HepG2 (cell line): Measurements from ENCODE around the gene DRC7. TPM values are rescaled to one million over a fixed set of nuclear protein-coding genes. Genes with fewer than 3 reads are reported as not detected.

Experiments used
- ATAC-seq: fragments of 200-7000 bp; cut with Tn5 transposase; 3 replicates; pipeline ENCODE4 v1.9.1; 2020; ENCODE audit warnings: mild to moderate bottlenecking, moderate library complexity
- BruUV-seq: library from RNA; stranded (reverse); fragments of 400-500 nt; replicated peaks from 2 replicates; lab custom pipeline; 2021; lab: Mats Ljungman, UMichigan
- CTCF ChIA-PET: fragments of 300-600 bp; formaldehyde crosslinking; extraction: SDS; loops from one replicate; lab custom pipeline; 2021; ENCODE audit warnings: low total read pairs, inconsistent platforms, low intra/inter-chr PET ratio; lab: Yijun Ruan, JAX
- POLR2A ChIA-PET: fragments of 350-600 bp; sonication (Branson Sonifier 250); formaldehyde crosslinking; loops from one replicate; lab custom pipeline; 2020; ENCODE audit warnings: antibody characterized with exemption, inconsistent platforms; lab: Yijun Ruan, JAX
- DNase-seq: peaks from one replicate; pipeline ENCODE4 v3.0.0-alpha.2; 2015; ENCODE audit warnings: low spot score
- FAIRE-seq: peaks from 3 replicates; lab custom pipeline; 2011; peaks lifted over from hg19 to GRCh38; lab: Jason Lieb, UNC
- H2AFZ ChIP-seq: one replicate; pipeline ENCODE4 v1.6.1; 2011; ENCODE audit warnings: low read length, inconsistent platforms
- H3K27ac ChIP-seq: fragments of 300-600 bp; 3 replicates; pipeline ENCODE4 v1.8.0; 2011; ENCODE audit warnings: mixed run types, mild to moderate bottlenecking, mixed read lengths, low read length, inconsistent platforms; ENCODE audit not compliant: insufficient read depth; ENCODE audit errors: extremely low read length
- H3K27me3 ChIP-seq, 2 experiments: fragments of 200-600 bp in 1 of 2; 2 replicates in 1 of 2; 3 replicates in 1 of 2; pipeline versions ENCODE4 v1.6.0 to v1.8.0; 2011; ENCODE audit warnings: low read length in 2 of 2, mild to moderate bottlenecking in 2 of 2, moderate library complexity in 2 of 2, inconsistent platforms in 1 of 2; ENCODE audit not compliant: insufficient read depth in 2 of 2, control insufficient read depth in 1 of 2
- H3K36me3 ChIP-seq, 2 experiments: fragments of 200-600 bp in 1 of 2; replicated peaks in 1 of 2; 2 replicates in 1 of 2; 3 replicates in 1 of 2; pipeline versions ENCODE4 v1.5.1 to v1.8.0; 2011; ENCODE audit warnings: low read length in 2 of 2, inconsistent platforms in 1 of 2; ENCODE audit not compliant: insufficient read depth in 2 of 2, control insufficient read depth in 1 of 2
- H3K4me1 ChIP-seq: 2 replicates; pipeline ENCODE4 v1.5.1; 2012; ENCODE audit warnings: low read length, inconsistent platforms; ENCODE audit not compliant: insufficient read depth
- H3K4me2 ChIP-seq: 2 replicates; pipeline ENCODE4 v1.6.0; 2011; ENCODE audit warnings: low read depth, low read length, inconsistent platforms
- H3K4me3 ChIP-seq, 3 experiments: fragments of 200-600 bp in 1 of 3; sonication (generic), shearing (Covaris generic) in 1 of 3; replicated peaks in 1 of 3; 2 replicates each; pipeline ENCODE4 v1.5.1; 2011 to 2016; ENCODE audit warnings: low read length in 3 of 3, inconsistent platforms in 2 of 3, low read depth in 2 of 3, mild to moderate bottlenecking in 2 of 3, control low read depth in 1 of 3, mixed read lengths in 1 of 3; ENCODE audit not compliant: insufficient read depth in 1 of 3
- H3K79me2 ChIP-seq: one replicate; pipeline ENCODE4 v1.6.1; 2011; ENCODE audit warnings: low read length, inconsistent platforms; ENCODE audit not compliant: insufficient read depth
- H3K9ac ChIP-seq: 2 replicates; pipeline ENCODE4 v1.6.0; 2011; ENCODE audit warnings: mild to moderate bottlenecking, low read depth, low read length, inconsistent platforms; ENCODE audit not compliant: insufficient read depth
- H3K9me3 ChIP-seq: 2 replicates; pipeline ENCODE4 v1.5.1; 2012; ENCODE audit warnings: mild to moderate bottlenecking, low read length
- H4K20me1 ChIP-seq: 2 replicates; pipeline ENCODE4 v1.6.0; 2011; ENCODE audit warnings: inconsistent platforms, mild to moderate bottlenecking, low read length, moderate library complexity; ENCODE audit not compliant: insufficient read depth
- GABPA ChIP-seq, 2 experiments: IDR thresholded peaks; 2 replicates each; pipeline ENCODE4 v1.6.1; 2011 to 2016; ENCODE audit warnings: low read depth in 2 of 2, low read length in 1 of 2, missing biosample characterization in 1 of 2, missing genetic modification characterization in 1 of 2
- HES4 ChIP-seq: sonication (generic); formaldehyde crosslinking; IDR thresholded peaks from 2 replicates; pipeline ENCODE4 v1.9.0; 2021; ENCODE audit warnings: mild to moderate bottlenecking, missing genetic modification reagents, borderline replicate concordance
- IRF1 ChIP-seq: sonication (generic); formaldehyde crosslinking; IDR thresholded peaks from 2 replicates; pipeline ENCODE4 v1.4.0; 2020; ENCODE audit warnings: low read depth, mild to moderate bottlenecking, missing genetic modification reagents
- MTF2 ChIP-seq: sonication (generic); formaldehyde crosslinking; IDR thresholded peaks from 2 replicates; pipeline ENCODE4 v1.5.0; 2020; ENCODE audit warnings: missing genetic modification reagents, borderline replicate concordance
- NCOA2 ChIP-seq: sonication (generic); formaldehyde crosslinking; IDR thresholded peaks from 2 replicates; pipeline ENCODE4 v1.8.0; 2022; ENCODE audit warnings: inconsistent platforms
- PATZ1 ChIP-seq: sonication (generic); formaldehyde crosslinking; IDR thresholded peaks from 2 replicates; pipeline ENCODE4 v1.4.0; 2020; ENCODE audit warnings: missing genetic modification reagents
- REPIN1 ChIP-seq: sonication (generic); formaldehyde crosslinking; IDR thresholded peaks from 2 replicates; pipeline ENCODE4 v1.8.0; 2022; ENCODE audit warnings: missing genetic modification reagents, low read depth, mild to moderate bottlenecking, borderline replicate concordance
- SMARCE1 ChIP-seq: fragments of 450-650 bp; IDR thresholded peaks from 2 replicates; pipeline ENCODE4 v1.6.1; 2017; ENCODE audit warnings: borderline replicate concordance
- TBL1XR1 ChIP-seq: fragments of 150-350 bp; IDR thresholded peaks from 2 replicates; pipeline ENCODE4 v1.6.1; 2014; ENCODE audit warnings: borderline replicate concordance, low read length; ENCODE audit not compliant: partially characterized antibody
- YEATS2 ChIP-seq: sonication (generic); formaldehyde crosslinking; IDR thresholded peaks from 2 replicates; pipeline ENCODE4 v1.4.0; 2020; ENCODE audit warnings: missing genetic modification reagents, borderline replicate concordance
- ZNF282 ChIP-seq: fragments of 450-650 bp; IDR thresholded peaks from 2 replicates; pipeline ENCODE4 v1.6.1; 2018; ENCODE audit not compliant: partially characterized antibody
- ZNF317 ChIP-seq: sonication (generic); formaldehyde crosslinking; IDR thresholded peaks from 2 replicates; pipeline ENCODE4 v1.5.0; 2020; ENCODE audit warnings: mild to moderate bottlenecking, missing genetic modification reagents
- ZNF776 ChIP-seq: sonication (generic); formaldehyde crosslinking; IDR thresholded peaks from 2 replicates; pipeline ENCODE4 v1.4.0; 2020; ENCODE audit warnings: mild to moderate bottlenecking, missing genetic modification reagents
- WGBS: methylation state at CpG from one replicate; pipeline ENCODE4 v1.1.6; 2017; ENCODE audit warnings: low lambda C conversion rate; 5-methylcytosine and 5-hydroxymethylcytosine counted together
- in situ Hi-C: cut with HindIII; loops from 2 replicates; pipeline ENCODE4 v1.10.0; 2017; ENCODE audit warnings: low pct_unique_long_range_greater_than_20kb; ENCODE audit not compliant: extremely low pct_ligation_motif_present
- intact Hi-C: fragments of 100-400 bp; cut with micrococcal nuclease; formaldehyde crosslinking; loops from one replicate; pipeline ENCODE4 v1.10.0; 2022; ENCODE audit not compliant: unreplicated experiment
- polyA plus RNA-seq, 8 experiments: library from polyadenylated mRNA; depleted of rRNA in 3 of 8; stranded (reverse) in 7 of 8; unstranded in 1 of 8; fragments of >200 nt; fragmentation: Illumina TruSeq in 4 of 8; extraction: Trizol in 4 of 8; gene quantifications; 2 replicates each; pipeline versions ENCODE4 v1.2.1 to v1.2.3, GENCODE V29; 2011 to 2016; ENCODE audit warnings: low read depth in 4 of 8, missing spikeins in 1 of 8, mixed read lengths in 1 of 8; ENCODE audit not compliant: insufficient read depth in 1 of 8
- total RNA-seq, 5 experiments: library from RNA; depleted of rRNA; stranded (reverse); fragments of >200 nt; fragmentation: Illumina TruSeq; extraction: Trizol; gene quantifications; 2 replicates each; pipeline ENCODE4 v1.2.3, GENCODE V29; 2016; ENCODE audit warnings: low read depth in 1 of 5

DRC7 gene
- total and polyA plus RNA-seq, 2 of the 13 experiments (the other 11 are each of a cell fraction or from before 2014, with no cell fraction given), result 2.7 to 3.4 TPM

GRCh38 chr16:57739756-57740422 is 45.3 kb downstream of the DRC7 start:
- no peak for DNase-seq
- Histone ChIP-seq H2AFZ (no peak overlapping the region), H3K27me3 (no peaks in the 10 kb centered on the region; a peak in 1 of 5 replicates), H3K79me2 (no peaks in the 10 kb centered on the region), H3K27ac (no peak overlapping the region), H4K20me1 (no peaks in the 10 kb centered on the region), H3K36me3 (peaks cover 10 to 26% of the 10 kb centered on the region in 2 experiments; a peak in 4 of 5 replicates), H3K9ac (no peak overlapping the region), H3K4me1 (peaks cover 17% of the 10 kb centered on the region), H3K4me2 (no peak overlapping the region), H3K9me3 (no peaks in the 10 kb centered on the region), H3K4me3 (no peak overlapping the region)
- FAIRE-seq, result no peak
- POLR2A ChIA-PET, result no interaction called here
- BruUV-seq, result no TSS peak
- CTCF ChIA-PET, result no interaction called here
- ATAC-seq, result no peak
- intact Hi-C loops (loop anchor here (5.0 to 10.0 kb wide), 2 partner anchors 148 to 265 kb away; partner anchors contain the start of genes USB1 and ZNF319), in situ Hi-C loops (no loop called here)
- WGBS, result 96% methylated on average over 18 of the region's 18 CpGs
- no peak for TF ChIP-seq ZNF317 (CRISPR knock-in tag)
- TF ChIP-seq ZNF282, result no peak
- no peak for TF ChIP-seq TBL1XR1
- no peak for TF ChIP-seq PATZ1 (CRISPR knock-in tag)
- TF ChIP-seq REPIN1 (CRISPR knock-in tag), result no peak
- TF ChIP-seq NCOA2, result no peak
- TF ChIP-seq IRF1 (CRISPR knock-in tag), result no peak
- TF ChIP-seq HES4 (CRISPR knock-in tag), result no peak
- no peak for TF ChIP-seq SMARCE1
- no peak for TF ChIP-seq GABPA (IDR thresholded peaks at IDR 0.05; ENCODE audit: low read depth, low read length)
- TF ChIP-seq GABPA (CRISPR knock-in tag; IDR thresholded peaks at IDR 0.05; ENCODE audit: low read depth), result no peak
- TF ChIP-seq YEATS2, result no peak
- TF ChIP-seq MTF2, result no peak
- no peak for TF ChIP-seq ZNF776 (CRISPR knock-in tag)
